ENCODE results near the gene ST6GALNAC2. TPM values are rescaled to one million over a fixed set of nuclear protein-coding genes. Genes with fewer than 3 reads are reported as not detected.

Gene ST6GALNAC2
- polyA plus RNA-seq, 1 donor: 3.9 TPM

- H3K27ac ChIP-seq (ENCODE audit: low read length): no peak overlapping the region
- H3K9me3 ChIP-seq (ENCODE audit: control insufficient read depth, low read depth, low read length): peaks cover 5% of the 10 kb centered on the region
- peaks cover 62% of the 10 kb centered on the region for H3K27me3 ChIP-seq (ENCODE audit: control insufficient read depth, insufficient read depth, low read length)
- no peaks in the 10 kb centered on the region for H3K36me3 ChIP-seq (ENCODE audit: control insufficient read depth, insufficient read depth, low read length)
- WGBS (ENCODE audit: insufficient coverage, low lambda C conversion rate): no CpG with 5 or more reads among the region's 17 CpGs
- DNase-seq: no peak
- peaks cover 10% of the 10 kb centered on the region for H3K4me1 ChIP-seq (ENCODE audit: control insufficient read depth, insufficient read depth, low read length)
- H3K4me3 ChIP-seq (ENCODE audit: low read length): peak overlapping the region; percentile 34
Measured at GRCh38 chr17:76584427-76585032, 1.1 kb downstream of the ST6GALNAC2 start.

GRCh38 chr17:76582660-76583059 lies 3.0 kb downstream of the ST6GALNAC2 start:
- Histone ChIP-seq H3K27ac (ENCODE audit: low read length) (no peak overlapping the region), H3K4me1 (ENCODE audit: control insufficient read depth, insufficient read depth, low read length) (peaks cover 10% of the 10 kb centered on the region), H3K4me3 (ENCODE audit: low read length) (no peak overlapping the region), H3K36me3 (ENCODE audit: control insufficient read depth, insufficient read depth, low read length) (no peaks in the 10 kb centered on the region), H3K9me3 (ENCODE audit: control insufficient read depth, low read depth, low read length) (peaks cover 5% of the 10 kb centered on the region), H3K27me3 (ENCODE audit: control insufficient read depth, insufficient read depth, low read length) (peaks cover 46% of the 10 kb centered on the region)
- no CpG with 5 or more reads among the region's 3 CpGs for WGBS (ENCODE audit: insufficient coverage, low lambda C conversion rate)
- no peak for DNase-seq

GRCh38 chr17:76581515-76581914 lies 4.1 kb downstream of the ST6GALNAC2 start:
- peaks cover 7% of the 10 kb centered on the region for H3K4me1 ChIP-seq (ENCODE audit: control insufficient read depth, insufficient read depth, low read length)
- DNase-seq: no peak
- H3K36me3 ChIP-seq (ENCODE audit: control insufficient read depth, insufficient read depth, low read length): no peaks in the 10 kb centered on the region
- H3K27ac ChIP-seq (ENCODE audit: low read length): no peak overlapping the region
- peaks cover 35% of the 10 kb centered on the region for H3K27me3 ChIP-seq (ENCODE audit: control insufficient read depth, insufficient read depth, low read length)
- H3K4me3 ChIP-seq (ENCODE audit: low read length): no peak overlapping the region
- WGBS (ENCODE audit: insufficient coverage, low lambda C conversion rate): 92% methylated on average over 2 of the region's 5 CpGs
- peaks cover 5% of the 10 kb centered on the region for H3K9me3 ChIP-seq (ENCODE audit: control insufficient read depth, low read depth, low read length)

- Histone ChIP-seq H3K4me3 (ENCODE audit: low read length) (no peak overlapping the region), H3K27ac (ENCODE audit: low read length) (no peak overlapping the region), H3K4me1 (ENCODE audit: control insufficient read depth, insufficient read depth, low read length) (no peaks in the 10 kb centered on the region), H3K9me3 (ENCODE audit: control insufficient read depth, low read depth, low read length) (no peaks in the 10 kb centered on the region), H3K36me3 (ENCODE audit: control insufficient read depth, insufficient read depth, low read length) (no peaks in the 10 kb centered on the region), H3K27me3 (ENCODE audit: control insufficient read depth, insufficient read depth, low read length) (peaks cover 15% of the 10 kb centered on the region)
- DNase-seq: no peak
- no CpG with 5 or more reads among the region's 2 CpGs for WGBS (ENCODE audit: insufficient coverage, low lambda C conversion rate)
Measured at GRCh38 chr17:76579281-76579680, 6.4 kb downstream of the ST6GALNAC2 start.

GRCh38 chr17:76578376-76578775 lies 7.3 kb downstream of the ST6GALNAC2 start:
- Histone ChIP-seq H3K4me3 (ENCODE audit: low read length) (no peak overlapping the region), H3K27ac (ENCODE audit: low read length) (no peak overlapping the region), H3K36me3 (ENCODE audit: control insufficient read depth, insufficient read depth, low read length) (no peaks in the 10 kb centered on the region), H3K27me3 (ENCODE audit: control insufficient read depth, insufficient read depth, low read length) (peaks cover 8% of the 10 kb centered on the region), H3K9me3 (ENCODE audit: control insufficient read depth, low read depth, low read length) (no peaks in the 10 kb centered on the region), H3K4me1 (ENCODE audit: control insufficient read depth, insufficient read depth, low read length) (no peaks in the 10 kb centered on the region)
- no peak for DNase-seq
- WGBS (ENCODE audit: insufficient coverage, low lambda C conversion rate): no CpG with 5 or more reads among the region's 5 CpGs

- Histone ChIP-seq H3K27me3 (ENCODE audit: control insufficient read depth, insufficient read depth, low read length) (peaks cover 6% of the 10 kb centered on the region), H3K36me3 (ENCODE audit: control insufficient read depth, insufficient read depth, low read length) (no peaks in the 10 kb centered on the region), H3K27ac (ENCODE audit: low read length) (no peak overlapping the region), H3K4me1 (ENCODE audit: control insufficient read depth, insufficient read depth, low read length) (no peaks in the 10 kb centered on the region), H3K9me3 (ENCODE audit: control insufficient read depth, low read depth, low read length) (no peaks in the 10 kb centered on the region), H3K4me3 (ENCODE audit: low read length) (no peak overlapping the region)
- WGBS (ENCODE audit: insufficient coverage, low lambda C conversion rate): no CpG with 5 or more reads among the region's 7 CpGs
- no peak for DNase-seq
Measured at GRCh38 chr17:76577876-76578275, 7.8 kb downstream of the ST6GALNAC2 start.

- Histone ChIP-seq H3K27me3 (ENCODE audit: control insufficient read depth, insufficient read depth, low read length) (peaks cover 3% of the 10 kb centered on the region), H3K9me3 (ENCODE audit: control insufficient read depth, low read depth, low read length) (no peaks in the 10 kb centered on the region), H3K27ac (ENCODE audit: low read length) (no peak overlapping the region), H3K36me3 (ENCODE audit: control insufficient read depth, insufficient read depth, low read length) (no peaks in the 10 kb centered on the region), H3K4me1 (ENCODE audit: control insufficient read depth, insufficient read depth, low read length) (no peaks in the 10 kb centered on the region), H3K4me3 (ENCODE audit: low read length) (no peak overlapping the region)
- 84% methylated on average over 4 of the region's 9 CpGs for WGBS (ENCODE audit: insufficient coverage, low lambda C conversion rate)
- DNase-seq: no peak
Measured at GRCh38 chr17:76576189-76576588, 9.5 kb downstream of the ST6GALNAC2 start.

GRCh38 chr17:76575570-76575969 lies 10.1 kb downstream of the ST6GALNAC2 start:
- H3K9me3 ChIP-seq (ENCODE audit: control insufficient read depth, low read depth, low read length): no peaks in the 10 kb centered on the region
- no peak overlapping the region for H3K4me3 ChIP-seq (ENCODE audit: low read length)
- no peak for DNase-seq
- no peaks in the 10 kb centered on the region for H3K4me1 ChIP-seq (ENCODE audit: control insufficient read depth, insufficient read depth, low read length)
- H3K27ac ChIP-seq (ENCODE audit: low read length): no peak overlapping the region
- no CpG with 5 or more reads among the region's 5 CpGs for WGBS (ENCODE audit: insufficient coverage, low lambda C conversion rate)
- no peaks in the 10 kb centered on the region for H3K36me3 ChIP-seq (ENCODE audit: control insufficient read depth, insufficient read depth, low read length)
- no peaks in the 10 kb centered on the region for H3K27me3 ChIP-seq (ENCODE audit: control insufficient read depth, insufficient read depth, low read length)

- Histone ChIP-seq H3K27me3 (ENCODE audit: control insufficient read depth, insufficient read depth, low read length) (no peaks in the 10 kb centered on the region), H3K27ac (ENCODE audit: low read length) (no peak overlapping the region), H3K4me3 (ENCODE audit: low read length) (no peak overlapping the region), H3K4me1 (ENCODE audit: control insufficient read depth, insufficient read depth, low read length) (no peaks in the 10 kb centered on the region), H3K36me3 (ENCODE audit: control insufficient read depth, insufficient read depth, low read length) (no peaks in the 10 kb centered on the region), H3K9me3 (ENCODE audit: control insufficient read depth, low read depth, low read length) (no peaks in the 10 kb centered on the region)
- DNase-seq: no peak
- no CpG with 5 or more reads among the region's 11 CpGs for WGBS (ENCODE audit: insufficient coverage, low lambda C conversion rate)
Measured at GRCh38 chr17:76574166-76574565, 11.5 kb downstream of the ST6GALNAC2 start.

- Histone ChIP-seq H3K27ac (ENCODE audit: low read length) (no peak overlapping the region), H3K27me3 (ENCODE audit: control insufficient read depth, insufficient read depth, low read length) (peaks cover 4% of the 10 kb centered on the region), H3K4me3 (ENCODE audit: low read length) (no peak overlapping the region), H3K4me1 (ENCODE audit: control insufficient read depth, insufficient read depth, low read length) (peaks cover 4% of the 10 kb centered on the region), H3K36me3 (ENCODE audit: control insufficient read depth, insufficient read depth, low read length) (no peaks in the 10 kb centered on the region), H3K9me3 (ENCODE audit: control insufficient read depth, low read depth, low read length) (no peaks in the 10 kb centered on the region)
- DNase-seq: no peak
- WGBS (ENCODE audit: insufficient coverage, low lambda C conversion rate): no CpG with 5 or more reads among the region's 10 CpGs
Measured at GRCh38 chr17:76573096-76573495, 12.6 kb downstream of the ST6GALNAC2 start.

- Histone ChIP-seq H3K4me3 (ENCODE audit: low read length) (no peak overlapping the region), H3K4me1 (ENCODE audit: control insufficient read depth, insufficient read depth, low read length) (peaks cover 9% of the 10 kb centered on the region), H3K27ac (ENCODE audit: low read length) (no peak overlapping the region), H3K36me3 (ENCODE audit: control insufficient read depth, insufficient read depth, low read length) (no peaks in the 10 kb centered on the region), H3K9me3 (ENCODE audit: control insufficient read depth, low read depth, low read length) (no peaks in the 10 kb centered on the region), H3K27me3 (ENCODE audit: control insufficient read depth, insufficient read depth, low read length) (peaks cover 4% of the 10 kb centered on the region)
- DNase-seq: no peak
- WGBS (ENCODE audit: insufficient coverage, low lambda C conversion rate): no CpG with 5 or more reads among the region's 17 CpGs
Measured at GRCh38 chr17:76572201-76572910, 13.3 kb downstream of the ST6GALNAC2 start.

Measured in large intestine (tissue), 3 donors.